HEK293T (cell line): ENCODE data around the gene BRPF3.

Experiments
- CTCF ChIA-PET: fragments of 350-600 bp; formaldehyde crosslinking; extraction: SDS; loops from one replicate; lab custom pipeline; 2021; ENCODE audit warnings: antibody characterized with exemption, inconsistent platforms; lab: Yijun Ruan, JAX
- POLR2A ChIA-PET: fragments of 350-600 bp; formaldehyde crosslinking; extraction: SDS; loops from one replicate; lab custom pipeline; 2020; ENCODE audit warnings: antibody characterized with exemption, inconsistent platforms; lab: Yijun Ruan, JAX
- DNase-seq: peaks from one replicate; pipeline ENCODE4 v3.0.0; 2012; ENCODE audit warnings: mixed read lengths; ENCODE audit errors: extremely low spot score
- ARNT ChIP-seq: fragments of 450-650 bp; IDR thresholded peaks from 2 replicates; pipeline ENCODE4 v1.6.1; 2017; ENCODE audit warnings: mild to moderate bottlenecking
- BHLHE40 ChIP-seq: fragments of 450-650 bp; IDR thresholded peaks from 2 replicates; pipeline ENCODE4 v1.6.1; 2016; ENCODE audit warnings: mild to moderate bottlenecking, moderate library complexity, borderline replicate concordance
- CTBP1 ChIP-seq: fragments of 450-650 bp; IDR thresholded peaks from 2 replicates; pipeline ENCODE4 v1.6.1; 2016; ENCODE audit warnings: borderline replicate concordance
- ELF4 ChIP-seq: fragments of 450-650 bp; IDR thresholded peaks from 2 replicates; pipeline ENCODE4 v1.6.1; 2017; ENCODE audit warnings: antibody characterized with exemption
- FOXA1 ChIP-seq: fragments of 450-650 bp; IDR thresholded peaks from 2 replicates; pipeline ENCODE4 v1.6.1; 2016; ENCODE audit warnings: mild to moderate bottlenecking
- FOXK2 ChIP-seq: fragments of 450-650 bp; IDR thresholded peaks from 2 replicates; pipeline ENCODE4 v1.6.1; 2016; ENCODE audit warnings: mild to moderate bottlenecking
- FOXM1 ChIP-seq: fragments of 450-650 bp; IDR thresholded peaks from 2 replicates; pipeline ENCODE4 v1.6.1; 2017; ENCODE audit warnings: mild to moderate bottlenecking, borderline replicate concordance
- HDGF ChIP-seq: fragments of 450-650 bp; IDR thresholded peaks from 2 replicates; pipeline ENCODE4 v1.6.1; 2017; ENCODE audit warnings: antibody characterized with exemption, borderline replicate concordance
- L3MBTL2 ChIP-seq: fragments of 450-650 bp; conservative IDR thresholded peaks from 2 replicates; pipeline ENCODE4 v1.6.1; 2016; ENCODE audit warnings: mild to moderate bottlenecking
- LEF1 ChIP-seq: fragments of 450-650 bp; IDR thresholded peaks from 2 replicates; pipeline ENCODE4 v1.6.1; 2017; ENCODE audit warnings: mild to moderate bottlenecking, borderline replicate concordance
- NFRKB ChIP-seq: fragments of 450-650 bp; IDR thresholded peaks from 2 replicates; pipeline ENCODE4 v1.6.1; 2016; ENCODE audit warnings: mild to moderate bottlenecking, moderate library complexity
- PKNOX1 ChIP-seq: fragments of 450-650 bp; IDR thresholded peaks from 2 replicates; pipeline ENCODE4 v1.6.1; 2016
- SP1 ChIP-seq: fragments of 450-650 bp; IDR thresholded peaks from 2 replicates; pipeline ENCODE4 v1.6.1; 2017
- SUZ12 ChIP-seq: fragments of 450-650 bp; IDR thresholded peaks from 2 replicates; pipeline ENCODE4 v1.6.1; 2016; ENCODE audit warnings: mild to moderate bottlenecking
- TARDBP ChIP-seq: fragments of 450-650 bp; IDR thresholded peaks from 2 replicates; pipeline ENCODE4 v1.6.1; 2016

The BRPF3 gene

GRCh38 chr6:36276581-36277536 lies 80.3 kb downstream of the BRPF3 start:
- CTCF ChIA-PET = interaction anchor here (1.0 kb wide), 1 partner anchor 9 kb away, joined by 3 read pairs; no protein-coding TSS in a partner anchor
- POLR2A ChIA-PET = no interaction called here
- no peak for DNase-seq
- TF ChIP-seq HDGF (no peak), LEF1 (no peak), FOXM1 (no peak), SP1 (no peak), NFRKB (no peak), FOXA1 (no peak), SUZ12 (no peak), BHLHE40 (no peak), ELF4 (no peak), L3MBTL2 (no peak), ARNT (no peak), PKNOX1 (no peak), TARDBP (no peak)

- ChIA-PET POLR2A (no interaction called here), CTCF (no interaction called here)
- DNase-seq = no peak
- TF ChIP-seq FOXK2 (no peak), PKNOX1 (no peak), CTBP1 (no peak), NFRKB (no peak), ELF4 (no peak), SP1 (no peak), LEF1 (no peak), BHLHE40 (no peak), FOXM1 (no peak), L3MBTL2 (no peak), HDGF (no peak), FOXA1 (no peak), SUZ12 (no peak), ARNT (no peak)
Measured at GRCh38 chr6:36277946-36278470, 81.5 kb downstream of the BRPF3 start.

- ChIA-PET POLR2A (no interaction called here), CTCF (interaction anchor here (0.5 to 1.1 kb wide), 2 partner anchors 29 to 478 kb away, joined by 3 to 5 read pairs; no protein-coding TSS in a partner anchor)
- TF ChIP-seq SP1 (no peak), PKNOX1 (no peak), ELF4 (no peak), FOXK2 (no peak), FOXM1 (no peak), L3MBTL2 (no peak), LEF1 (no peak), HDGF (no peak), FOXA1 (no peak), NFRKB (no peak), ARNT (no peak), TARDBP (no peak), CTBP1 (no peak)
- DNase-seq = no peak
Measured at GRCh38 chr6:36280467-36280866, 83.9 kb downstream of the BRPF3 start.

- POLR2A ChIA-PET = no interaction called here
Measured at GRCh38 chr6:36280983-36281382, 84.4 kb downstream of the BRPF3 start.

More at GRCh38 chr6:36280983-36281382, 84.4 kb downstream of the BRPF3 start:
- TF ChIP-seq L3MBTL2 (no peak), SP1 (no peak)
- DNase-seq = no peak
- CTCF ChIA-PET = interaction anchor here (1.1 kb wide), 1 partner anchor 30 kb away, joined by 3 read pairs; no protein-coding TSS in a partner anchor
